NK-92 (cell line): Measurements from ENCODE around the gene OLIG2.

Source experiments
- DNase-seq: peaks from one replicate; lab custom pipeline; 2025; ENCODE audit not compliant: unreplicated experiment; lab: John Stamatoyannopoulos, UW

OLIG2 gene

GRCh38 chr21:33032434-33033047 lies 6.8 kb downstream of the OLIG2 start:
- DNase-seq: no peak

DNA sequence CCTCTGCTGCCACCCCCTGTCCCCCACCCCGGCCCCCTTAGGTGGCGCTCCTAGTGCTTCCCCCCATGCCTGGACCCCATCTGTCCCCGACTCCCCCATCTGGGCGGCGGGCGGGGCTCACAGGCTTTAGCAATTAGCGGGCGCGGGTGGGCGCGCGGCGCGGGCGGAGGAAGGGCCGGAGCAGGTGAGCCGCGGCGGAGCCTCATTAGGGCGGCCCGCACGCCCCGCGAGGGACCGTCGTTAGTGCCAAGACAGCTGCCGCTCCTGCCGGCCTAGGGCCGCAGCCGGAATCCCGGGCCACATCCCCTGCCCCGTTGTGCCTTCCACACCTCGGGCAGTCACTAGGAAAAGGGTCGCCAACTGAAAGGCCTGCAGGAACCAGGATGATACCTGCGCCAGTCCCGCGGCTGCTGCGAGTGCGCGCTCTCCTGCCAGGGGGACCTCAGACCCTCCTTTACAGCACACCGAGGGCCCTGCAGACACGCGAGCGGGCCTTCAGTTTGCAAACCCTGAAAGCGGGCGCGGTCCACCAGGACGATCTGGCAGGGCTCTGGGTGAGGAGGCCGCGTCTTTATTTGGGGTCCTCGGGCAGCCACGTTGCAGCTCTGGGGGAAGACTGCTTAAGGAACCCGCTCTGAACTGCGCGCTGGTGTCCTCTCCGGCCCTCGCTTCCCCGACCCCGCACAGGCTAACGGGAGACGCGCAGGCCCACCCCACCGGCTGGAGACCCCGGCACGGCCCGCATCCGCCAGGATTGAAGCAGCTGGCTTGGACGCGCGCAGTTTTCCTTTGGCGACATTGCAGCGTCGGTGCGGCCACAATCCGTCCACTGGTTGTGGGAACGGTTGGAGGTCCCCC lies 7.6 kb downstream of the OLIG2 start:
- DNase-seq: no peak

- no peak for DNase-seq
Observed at GRCh38 chr21:33033961-33034413, 8.3 kb downstream of the OLIG2 start.

GRCh38 chr21:33035147-33035546 lies 9.4 kb downstream of the OLIG2 start:
- DNase-seq: no peak

DNA sequence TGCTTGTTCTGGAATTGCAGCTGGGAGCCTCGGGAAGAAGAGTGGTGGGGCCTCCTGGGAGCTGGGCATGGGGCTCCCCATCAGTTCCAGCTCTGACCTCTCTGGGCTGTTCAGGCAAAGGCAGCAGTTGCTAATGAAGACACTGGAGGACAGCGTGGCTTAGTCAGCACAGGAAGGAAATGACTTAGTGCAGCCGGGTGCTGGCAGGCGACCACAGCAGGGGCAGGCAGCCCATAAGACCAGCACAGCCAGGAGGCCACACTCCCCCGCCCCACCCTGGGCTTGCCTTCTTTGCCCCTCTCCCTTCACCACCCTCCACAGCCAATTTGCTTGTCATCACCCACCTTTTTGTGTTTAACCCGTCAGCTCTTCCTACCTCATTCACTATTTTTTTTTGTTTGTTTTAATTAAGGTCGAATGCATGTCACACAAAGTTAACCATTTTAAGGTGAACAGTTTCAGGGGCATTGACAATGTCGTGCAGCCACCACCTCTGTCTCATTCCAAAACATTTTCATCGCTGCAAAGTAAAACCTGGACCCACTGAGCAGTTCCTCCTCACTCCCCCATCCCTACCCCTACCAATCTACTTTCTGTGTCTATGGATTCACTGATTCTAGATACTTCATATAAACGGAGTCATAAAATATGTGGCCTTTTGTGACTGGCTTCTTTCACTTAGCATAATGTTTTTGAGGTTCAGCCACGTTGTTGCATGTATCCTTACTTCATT lies 10.9 kb downstream of the OLIG2 start:
- DNase-seq: no peak

DNA sequence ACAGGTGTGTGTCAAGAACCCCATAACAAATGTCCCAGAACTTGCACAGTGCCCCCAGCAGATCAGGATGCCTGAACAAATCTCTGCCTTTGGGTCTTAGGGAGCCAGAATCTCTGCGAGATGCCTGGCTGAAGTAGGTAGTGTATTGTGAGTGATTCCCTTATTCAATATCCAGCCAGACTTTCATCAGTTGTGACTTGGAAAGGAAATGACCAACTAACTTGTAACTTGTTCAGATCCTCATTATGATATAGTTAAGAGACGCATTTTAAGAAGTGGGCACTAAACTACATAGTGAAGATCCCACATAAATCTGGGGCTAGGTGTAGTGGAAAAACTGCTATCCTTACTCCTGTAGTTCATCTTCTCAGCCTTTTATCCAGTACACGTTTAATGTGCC lies 11.8 kb downstream of the OLIG2 start:
- no peak for DNase-seq

DNA sequence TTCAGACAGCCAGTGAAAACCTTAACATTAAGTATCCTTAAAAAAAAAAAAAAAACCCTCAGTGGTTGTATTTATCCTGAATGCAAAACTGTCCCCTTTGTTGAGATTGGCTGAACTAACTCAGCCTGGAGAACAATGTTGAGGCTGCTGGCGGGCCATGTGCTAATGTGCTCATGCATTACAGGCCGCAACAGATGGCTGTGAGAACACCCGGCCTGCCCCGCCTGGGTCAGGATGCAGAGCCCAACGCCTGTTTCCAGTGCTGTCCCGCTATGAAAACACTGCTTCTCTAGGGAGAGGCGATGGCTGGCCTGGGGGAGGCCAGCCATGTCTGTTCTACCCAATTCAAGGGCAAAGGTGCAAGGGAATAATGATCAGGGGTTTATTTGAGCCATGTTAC lies 13.8 kb downstream of the OLIG2 start:
- DNase-seq: no peak

GRCh38 chr21:33040215-33040614 lies 14.5 kb downstream of the OLIG2 start:
- DNase-seq: no peak

GRCh38 chr21:33041981-33042380 lies 16.2 kb downstream of the OLIG2 start:
- DNase-seq: no peak

GRCh38 chr21:33042812-33043211 lies 17.1 kb downstream of the OLIG2 start:
- no peak for DNase-seq

- DNase-seq: no peak
Observed at GRCh38 chr21:33046455-33046854, 20.7 kb downstream of the OLIG2 start.

DNA sequence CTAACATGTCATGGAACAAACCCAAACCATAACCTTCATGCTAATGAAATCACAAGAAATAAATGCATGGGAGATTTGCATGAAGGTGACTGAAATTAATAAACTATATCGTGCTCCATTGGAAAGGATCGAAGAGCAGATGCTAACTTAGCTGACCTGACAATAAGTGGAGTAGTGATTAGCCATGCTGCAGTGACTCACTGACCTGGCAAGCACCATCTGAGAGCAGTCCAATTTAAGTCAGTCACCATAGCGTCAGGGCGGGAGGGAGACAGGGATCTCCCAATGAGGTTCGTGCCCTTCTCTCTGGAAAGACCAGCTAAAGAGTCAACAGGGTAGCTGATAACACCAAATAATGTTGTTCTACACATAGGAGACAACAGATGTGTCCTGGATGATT lies 21.5 kb downstream of the OLIG2 start:
- DNase-seq: no peak

GRCh38 chr21:33051925-33052324 lies 26.2 kb downstream of the OLIG2 start:
- no peak for DNase-seq

- DNase-seq: no peak
Observed at GRCh38 chr21:33053951-33054350, 28.2 kb downstream of the OLIG2 start.

DNA sequence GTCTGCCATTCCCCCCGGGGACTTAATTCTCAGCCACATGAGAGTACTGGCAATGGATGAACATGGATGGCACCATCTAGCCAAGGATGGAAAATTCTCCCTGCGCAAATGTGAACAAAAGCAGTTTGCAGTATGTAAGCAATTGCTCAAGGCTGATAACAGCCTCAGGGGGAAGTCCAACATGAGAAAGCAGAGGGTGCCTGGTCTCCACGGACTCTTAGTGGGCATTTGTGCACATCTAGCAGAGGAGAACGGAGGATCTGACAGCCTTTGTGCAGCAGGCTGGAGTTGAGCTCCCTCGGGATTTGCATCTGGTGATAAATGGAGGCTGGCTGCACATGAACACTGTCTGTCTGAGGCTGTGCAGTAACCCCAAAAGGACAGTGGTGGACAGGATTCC lies 30.3 kb downstream of the OLIG2 start:
- DNase-seq: no peak

DNA sequence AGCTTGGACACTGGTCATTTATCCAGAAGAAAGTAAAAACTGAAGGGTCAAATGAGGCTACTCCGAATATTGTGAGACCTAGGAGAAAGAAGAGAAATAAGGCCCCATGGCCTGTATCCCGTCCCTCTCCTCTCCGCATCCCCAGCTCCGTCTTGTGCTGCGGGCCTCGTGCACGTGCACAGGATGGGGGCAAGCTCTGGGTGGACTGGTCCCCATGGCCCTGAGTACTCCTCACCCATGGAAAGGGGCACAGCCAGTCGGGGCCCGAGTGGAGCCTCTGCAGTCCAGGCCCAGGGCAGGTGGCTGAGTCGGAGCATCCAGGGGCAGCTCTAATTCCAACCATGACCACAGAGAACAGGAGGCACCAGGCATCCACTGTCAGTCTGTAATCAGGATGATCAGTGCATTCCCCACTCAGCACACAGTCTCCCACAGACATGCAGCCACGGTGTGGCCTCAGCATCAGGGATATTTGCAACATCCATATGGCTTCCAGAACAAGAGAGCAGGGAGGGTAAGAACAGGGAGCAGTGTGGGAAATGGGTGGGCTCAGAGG lies 31.7 kb downstream of the OLIG2 start:
- DNase-seq: no peak

GRCh38 chr21:33058527-33058926 lies 32.8 kb downstream of the OLIG2 start:
- DNase-seq: no peak

DNA sequence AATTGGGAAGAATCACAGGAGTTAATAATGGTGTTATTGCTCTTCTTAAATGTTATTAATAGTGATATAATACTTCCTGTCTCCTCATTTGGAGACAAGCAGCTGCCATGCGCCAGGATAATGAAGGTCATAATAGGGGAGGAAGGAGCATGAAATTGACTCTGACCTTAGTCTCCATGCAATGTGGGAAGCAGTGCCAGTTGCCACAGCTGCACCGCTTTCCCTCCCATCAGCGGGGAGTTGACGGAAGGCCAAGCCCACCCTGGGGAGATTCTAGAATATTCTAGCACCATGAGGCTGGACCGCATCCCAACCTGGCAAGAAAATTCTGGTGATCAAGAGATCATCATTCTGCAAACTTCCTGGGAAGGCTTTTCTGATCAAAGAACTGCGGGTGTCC lies 33.2 kb downstream of the OLIG2 start:
- no peak for DNase-seq

DNA sequence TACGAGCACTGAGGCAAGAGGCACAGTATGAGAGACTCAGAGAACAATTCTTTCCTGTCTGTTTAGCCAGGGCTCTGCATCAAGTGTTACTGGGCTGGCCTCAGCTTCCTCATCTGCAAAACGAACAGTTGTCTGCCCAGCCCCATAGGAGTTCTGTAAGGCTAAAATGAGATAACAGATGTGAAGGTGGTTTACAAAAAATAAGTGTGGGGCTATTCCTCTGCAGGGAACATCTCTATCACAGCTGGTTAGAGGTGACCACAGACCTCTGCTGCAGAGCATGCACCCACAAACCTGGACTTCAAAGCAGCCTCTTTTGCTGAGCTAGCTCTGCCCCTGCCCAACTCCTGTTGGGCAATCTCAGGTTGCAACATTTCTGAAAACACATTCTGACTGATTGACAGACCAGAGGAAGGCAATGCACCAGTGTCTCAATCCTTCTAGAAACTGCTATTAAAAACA lies 33.7 kb downstream of the OLIG2 start:
- DNase-seq: no peak

DNA sequence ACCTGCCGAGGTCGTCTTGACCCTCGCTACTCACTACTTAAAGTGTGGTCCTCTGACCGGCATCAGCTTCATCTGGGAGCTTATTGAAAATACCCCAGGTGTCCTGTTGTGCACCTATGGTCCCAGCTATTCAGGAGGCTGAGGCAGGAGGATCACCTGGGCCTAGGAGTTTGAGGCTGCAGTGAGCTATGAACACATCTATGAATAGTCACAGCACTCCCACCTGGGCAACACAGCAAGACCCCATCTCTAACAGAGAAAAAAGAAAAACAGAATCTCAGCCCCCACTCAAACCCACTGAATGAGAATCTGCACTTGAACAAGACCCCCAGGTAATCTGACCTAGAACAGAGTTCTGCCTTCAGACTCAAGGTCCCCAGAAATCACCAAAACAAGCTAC lies 35.5 kb downstream of the OLIG2 start:
- DNase-seq: no peak

GRCh38 chr21:33063375-33063883 lies 37.7 kb downstream of the OLIG2 start:
- DNase-seq: no peak
